Astrocyte (in vitro differentiated cells and primary cell): ENCODE data around the gene DRD2. TPM values are rescaled to one million over a fixed set of nuclear protein-coding genes. Genes with fewer than 3 reads are reported as not detected.

Experiments
- DNase-seq: peaks from one replicate; pipeline ENCODE4 v3.0.0-alpha.2; 2010; ENCODE audit warnings: low read depth
- FAIRE-seq: peaks from 2 replicates; lab custom pipeline; 2011; peaks lifted over from hg19 to GRCh38; lab: Jason Lieb, UNC
- H2AFZ ChIP-seq: 2 replicates; pipeline ENCODE4 v1.6.0; 2012; ENCODE audit warnings: low read depth, low read length, inconsistent platforms
- H3K27ac ChIP-seq: 2 replicates; pipeline ENCODE4 v1.5.1; 2011; ENCODE audit warnings: low read depth, low read length, inconsistent platforms
- H3K27me3 ChIP-seq: 2 replicates; pipeline ENCODE4 v1.6.0; 2011; ENCODE audit warnings: low read length, inconsistent platforms; ENCODE audit not compliant: insufficient read depth
- H3K36me3 ChIP-seq: 2 replicates; pipeline ENCODE4 v1.5.1; 2011; ENCODE audit warnings: low read length, inconsistent platforms; ENCODE audit not compliant: insufficient read depth
- H3K4me1 ChIP-seq: 2 replicates; pipeline ENCODE4 v1.5.1; 2011; ENCODE audit warnings: low read length, inconsistent platforms; ENCODE audit not compliant: insufficient read depth
- H3K4me2 ChIP-seq: 2 replicates; pipeline ENCODE4 v1.6.0; 2012; ENCODE audit warnings: low read length, inconsistent platforms
- H3K4me3 ChIP-seq: 2 replicates; pipeline ENCODE4 v1.5.1; 2011; ENCODE audit warnings: low read depth, mild to moderate bottlenecking, low read length, inconsistent platforms; ENCODE audit not compliant: insufficient read depth
- H3K79me2 ChIP-seq: 2 replicates; pipeline ENCODE4 v1.6.0; 2012; ENCODE audit warnings: mild to moderate bottlenecking, low read length, inconsistent platforms; ENCODE audit not compliant: insufficient read depth
- H3K9ac ChIP-seq: 2 replicates; pipeline ENCODE4 v1.6.0; 2012; ENCODE audit warnings: mild to moderate bottlenecking, low read length, inconsistent platforms
- H3K9me3 ChIP-seq: 2 replicates; pipeline ENCODE4 v1.5.1; 2012; ENCODE audit warnings: low read depth, mild to moderate bottlenecking, low read length, inconsistent platforms; ENCODE audit not compliant: insufficient read depth
- H4K20me1 ChIP-seq: 2 replicates; pipeline ENCODE4 v1.6.0; 2012; ENCODE audit warnings: low read length, inconsistent platforms; ENCODE audit not compliant: insufficient read depth
- H3K27ac Mint-ChIP-seq: one replicate; pipeline ENCODE4 v1.8.0; 2021; ENCODE audit warnings: mild to moderate bottlenecking, mixed read lengths; ENCODE audit not compliant: unreplicated experiment
- H3K27me3 Mint-ChIP-seq: one replicate; pipeline ENCODE4 v1.8.0; 2021; ENCODE audit warnings: low read depth, mixed read lengths; ENCODE audit not compliant: unreplicated experiment
- H3K36me3 Mint-ChIP-seq: one replicate; pipeline ENCODE4 v1.8.0; 2021; ENCODE audit warnings: low read depth, mixed read lengths; ENCODE audit not compliant: unreplicated experiment
- H3K4me1 Mint-ChIP-seq: one replicate; pipeline ENCODE4 v1.8.0; 2021; ENCODE audit warnings: low read depth, mixed read lengths; ENCODE audit not compliant: unreplicated experiment
- H3K4me3 Mint-ChIP-seq: one replicate; pipeline ENCODE4 v1.8.0; 2021; ENCODE audit warnings: mild to moderate bottlenecking, moderate library complexity, mixed read lengths; ENCODE audit not compliant: unreplicated experiment
- H3K9me3 Mint-ChIP-seq: one replicate; pipeline ENCODE4 v1.8.0; 2021; ENCODE audit warnings: mild to moderate bottlenecking, mixed read lengths; ENCODE audit not compliant: unreplicated experiment
- CTCF ChIP-seq: IDR thresholded peaks from 2 replicates; pipeline ENCODE4 v1.5.1; 2011; ENCODE audit warnings: low read depth, mild to moderate bottlenecking, inconsistent platforms, low read length, moderate library complexity; ENCODE audit not compliant: insufficient read depth
- EZH2 ChIP-seq: IDR thresholded peaks from 2 replicates; pipeline ENCODE4 v1.6.1; 2012; ENCODE audit warnings: mild to moderate bottlenecking, low read length, inconsistent platforms; ENCODE audit not compliant: insufficient read depth
- total RNA-seq: library from RNA; stranded (reverse); gene quantifications from 2 replicates; pipeline ENCODE4 v1.2.1, GENCODE V29; 2021

DRD2 gene
- total RNA-seq, 1 donor from 2014 or later: not detected

GRCh38 chr11:113409526-113409925 is 65.7 kb downstream of the DRD2 start:
- H2AFZ ChIP-seq: no peak overlapping the region
- no peak overlapping the region for H3K4me3 Mint-ChIP-seq
- no peak overlapping the region for H3K27ac ChIP-seq
- no peaks in the 10 kb centered on the region for H3K4me1 ChIP-seq
- H3K4me2 ChIP-seq: no peak overlapping the region
- TF ChIP-seq EZH2 (no peak), CTCF (no peak)
- no peaks in the 10 kb centered on the region for H4K20me1 ChIP-seq
- FAIRE-seq (no peak), DNase-seq (no peak)
- peaks cover 72% of the 10 kb centered on the region for H3K27me3 Mint-ChIP-seq
- H3K9me3 Mint-ChIP-seq: peaks cover 9% of the 10 kb centered on the region
- H3K9ac ChIP-seq: no peak overlapping the region
- no peak overlapping the region for H3K27ac Mint-ChIP-seq
- H3K4me1 Mint-ChIP-seq: no peaks in the 10 kb centered on the region
- no peak overlapping the region for H3K4me3 ChIP-seq
- peaks cover 3% of the 10 kb centered on the region for H3K27me3 ChIP-seq
- no peaks in the 10 kb centered on the region for H3K36me3 ChIP-seq
- no peaks in the 10 kb centered on the region for H3K79me2 ChIP-seq
- H3K36me3 Mint-ChIP-seq: no peaks in the 10 kb centered on the region
- no peaks in the 10 kb centered on the region for H3K9me3 ChIP-seq

GRCh38 chr11:113408887-113409286 is 66.3 kb downstream of the DRD2 start:
- Mint-ChIP-seq H3K4me3 (no peak overlapping the region), H3K27ac (no peak overlapping the region), H3K4me1 (no peaks in the 10 kb centered on the region), H3K36me3 (no peaks in the 10 kb centered on the region), H3K9me3 (peaks cover 8% of the 10 kb centered on the region), H3K27me3 (peaks cover 72% of the 10 kb centered on the region)
- TF ChIP-seq EZH2 (no peak), CTCF (no peak)
- DNase-seq: no peak
- H3K9me3 ChIP-seq: no peaks in the 10 kb centered on the region
- no peaks in the 10 kb centered on the region for H4K20me1 ChIP-seq
- H3K4me3 ChIP-seq: no peak overlapping the region
- no peaks in the 10 kb centered on the region for H3K4me1 ChIP-seq
- H2AFZ ChIP-seq: no peak overlapping the region
- no peaks in the 10 kb centered on the region for H3K36me3 ChIP-seq
- no peak overlapping the region for H3K27ac ChIP-seq
- H3K9ac ChIP-seq: no peak overlapping the region
- FAIRE-seq: no peak
- peaks cover 3% of the 10 kb centered on the region for H3K27me3 ChIP-seq
- no peaks in the 10 kb centered on the region for H3K79me2 ChIP-seq
- no peak overlapping the region for H3K4me2 ChIP-seq

- FAIRE-seq: no peak
- H3K27ac ChIP-seq: no peak overlapping the region
- Mint-ChIP-seq H3K36me3 (no peaks in the 10 kb centered on the region), H3K27ac (no peak overlapping the region), H3K27me3 (peaks cover 73% of the 10 kb centered on the region), H3K4me3 (no peak overlapping the region), H3K4me1 (no peaks in the 10 kb centered on the region), H3K9me3 (peaks cover 7% of the 10 kb centered on the region)
- H3K4me1 ChIP-seq: no peaks in the 10 kb centered on the region
- no peaks in the 10 kb centered on the region for H3K9me3 ChIP-seq
- H3K9ac ChIP-seq: no peak overlapping the region
- no peak for TF ChIP-seq EZH2
- TF ChIP-seq CTCF: no peak
- no peaks in the 10 kb centered on the region for H3K36me3 ChIP-seq
- no peak for DNase-seq
- no peaks in the 10 kb centered on the region for H4K20me1 ChIP-seq
- peaks cover 9% of the 10 kb centered on the region for H3K27me3 ChIP-seq
- no peak overlapping the region for H2AFZ ChIP-seq
- H3K4me2 ChIP-seq: no peak overlapping the region
- H3K4me3 ChIP-seq: no peak overlapping the region
- H3K79me2 ChIP-seq: no peaks in the 10 kb centered on the region
Measured at GRCh38 chr11:113408206-113408605, 67.0 kb downstream of the DRD2 start.
